NOMO-1 treated with dmso at 0.1 percent for 144 hours (cell line): ENCODE measurements around the gene HSDL1.

Experiments used
- DNase-seq: peaks from one replicate; lab custom pipeline; 2025; ENCODE audit not compliant: unreplicated experiment; lab: John Stamatoyannopoulos, UW

HSDL1 gene

DNA sequence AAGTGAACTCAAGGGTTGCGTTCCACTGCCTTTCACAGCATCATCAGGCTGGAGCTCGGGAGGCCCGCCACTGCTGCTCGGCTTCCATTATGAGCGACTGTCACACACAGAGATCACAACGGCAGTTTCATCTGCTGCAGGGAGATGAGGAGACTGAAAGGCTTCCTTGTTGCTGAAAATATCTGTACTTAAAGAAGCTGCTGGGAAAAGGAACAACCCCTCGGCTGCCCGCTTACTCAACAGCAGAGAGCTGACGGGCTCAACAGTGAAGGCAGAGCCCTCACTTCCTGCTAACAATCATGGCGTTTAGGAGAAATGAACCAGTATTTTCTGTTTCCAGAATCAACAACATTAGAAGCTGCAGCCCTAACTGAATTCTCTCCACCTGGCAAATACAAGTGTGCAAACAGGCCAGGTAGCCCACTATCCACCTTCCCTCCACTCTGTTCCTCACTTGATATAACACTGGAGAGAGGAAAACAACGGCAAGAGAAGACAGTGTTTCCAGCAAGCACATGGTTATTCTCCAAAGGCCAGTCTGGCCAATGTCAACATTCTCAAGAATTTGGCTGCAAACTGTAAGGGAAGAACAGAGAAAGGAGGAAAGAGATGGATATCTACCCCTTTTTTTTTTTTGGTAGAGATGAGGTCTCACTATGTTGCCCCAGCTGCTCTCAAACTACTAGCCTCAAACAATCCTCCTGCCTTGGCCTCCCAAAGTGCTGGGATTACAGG, 62.0 kb downstream of the HSDL1 start:
- DNase-seq, result no peak

GRCh38 chr16:84082110-84082509, 62.9 kb downstream of the HSDL1 start:
- DNase-seq, result no peak

DNA sequence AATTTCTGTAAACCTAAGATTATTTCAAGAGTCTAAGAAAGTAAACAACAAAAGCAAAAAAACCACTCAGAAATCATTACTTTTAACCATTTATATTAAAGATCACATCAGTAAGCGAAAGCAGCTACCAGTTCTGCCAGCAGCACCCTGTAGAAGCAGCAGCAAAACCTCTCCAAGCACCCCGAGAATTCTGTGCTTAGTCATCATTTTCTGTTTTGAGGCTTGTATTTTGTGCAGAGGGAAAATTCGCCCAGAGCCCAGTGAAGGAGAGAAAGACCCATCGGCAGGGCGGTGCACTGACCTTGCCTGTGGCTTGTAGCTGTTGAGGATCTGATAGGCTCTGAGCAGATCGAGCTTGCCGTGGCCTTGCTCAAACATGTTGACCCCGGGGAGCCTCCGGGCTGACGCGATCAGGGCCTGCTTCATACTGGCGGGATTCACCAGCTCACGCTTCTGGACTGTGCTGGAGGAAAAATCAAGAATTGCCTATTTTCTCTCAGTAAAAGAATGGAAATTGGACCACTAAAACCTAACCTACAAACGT, 63.5 kb downstream of the HSDL1 start:
- DNase-seq, result no peak

- DNase-seq, result no peak
Observed at GRCh38 chr16:84080813-84081212, 64.2 kb downstream of the HSDL1 start.

DNA sequence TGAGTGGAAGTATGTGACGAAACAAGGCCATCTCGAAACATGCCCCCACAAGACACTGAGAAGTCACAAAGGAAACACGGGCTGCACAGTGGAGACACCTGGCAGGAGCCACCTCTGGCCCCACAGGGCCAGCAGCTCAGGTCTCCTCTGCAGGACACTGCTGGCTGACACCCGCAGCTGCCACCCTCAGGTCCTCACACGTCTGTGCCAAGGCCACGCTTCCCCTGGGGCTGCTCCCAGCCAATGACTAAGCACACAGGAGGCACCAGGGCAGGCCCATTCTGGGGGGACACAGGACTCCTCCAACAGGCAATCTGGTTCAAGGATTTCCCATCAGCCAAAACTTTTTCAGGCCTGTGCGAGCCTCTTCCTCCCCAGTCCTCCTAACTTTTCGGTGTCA, 64.6 kb downstream of the HSDL1 start:
- no peak for DNase-seq

DNA sequence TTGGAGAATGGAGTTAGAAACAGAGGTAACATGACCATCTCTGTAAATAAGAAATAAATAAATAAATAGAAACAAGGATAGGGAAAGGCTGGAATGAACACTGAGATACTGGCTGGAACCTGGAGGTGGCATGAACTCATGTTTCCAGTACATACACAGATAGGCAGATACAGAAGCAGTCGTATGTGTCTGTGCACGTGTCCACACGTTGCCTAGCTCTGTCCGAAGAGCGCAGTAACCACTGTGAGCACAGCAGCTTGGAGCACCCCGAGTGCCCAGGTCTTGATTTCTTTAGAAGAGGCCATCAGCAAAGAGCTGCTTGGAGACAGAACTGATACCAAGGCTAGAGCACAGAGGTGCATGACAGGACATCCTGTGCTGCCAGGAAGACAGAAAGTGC, 65.3 kb downstream of the HSDL1 start:
- DNase-seq, result no peak

GRCh38 chr16:84075376-84075775, 69.6 kb downstream of the HSDL1 start:
- no peak for DNase-seq

DNA sequence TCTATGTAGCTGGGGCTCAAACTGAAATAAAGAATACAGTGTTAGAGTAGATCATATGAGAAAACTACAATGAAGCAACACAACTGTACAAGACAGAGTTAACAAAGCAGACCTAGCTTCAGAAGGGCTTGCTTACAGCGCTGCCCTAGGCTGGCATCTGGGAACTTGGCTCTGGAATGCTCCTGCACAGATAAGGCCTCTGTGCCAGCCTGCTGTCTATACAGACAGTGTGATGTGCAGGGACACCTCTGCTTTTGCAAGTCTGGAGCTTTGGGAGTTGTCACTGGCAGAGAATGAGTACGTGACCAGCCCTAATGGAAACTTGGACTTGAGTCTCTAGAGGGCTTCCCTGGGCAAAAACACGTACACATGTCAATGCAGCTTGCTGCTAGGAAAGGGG, 70.3 kb downstream of the HSDL1 start:
- DNase-seq, result no peak
